CD4-positive, alpha-beta T cell treated with Interleukin-6 for 4 hours (primary cell): ENCODE data around the gene ARHGAP15.
A peak's percentile ranks its signal among the peaks of the same experiment; 100 is the strongest.

ENCODE experiments used
- DNase-seq: peaks from one replicate; pipeline ENCODE4 v3.0.0-alpha.2; 2020; ENCODE audit warnings: mixed read lengths

ARHGAP15 gene

GRCh38 chr2:143417428-143417827, 288.2 kb downstream of the ARHGAP15 start:
- DNase-seq: no peak

- no peak for DNase-seq
Observed at GRCh38 chr2:143420313-143420712, 291.1 kb downstream of the ARHGAP15 start.

GRCh38 chr2:143422681-143423080, 293.5 kb downstream of the ARHGAP15 start:
- peak; percentile 5 for DNase-seq

GRCh38 chr2:143425896-143426295, 296.7 kb downstream of the ARHGAP15 start:
- DNase-seq: no peak

- DNase-seq: no peak
Observed at GRCh38 chr2:143426296-143426695, 297.1 kb downstream of the ARHGAP15 start.

GRCh38 chr2:143428700-143429099, 299.5 kb downstream of the ARHGAP15 start:
- DNase-seq: peak; percentile 30

- DNase-seq: no peak
Observed at GRCh38 chr2:143429932-143430679, 300.9 kb downstream of the ARHGAP15 start.

GRCh38 chr2:143431316-143431715, 302.1 kb downstream of the ARHGAP15 start:
- no peak for DNase-seq

GRCh38 chr2:143433251-143433650, 304.0 kb downstream of the ARHGAP15 start:
- DNase-seq: no peak

- no peak for DNase-seq
Observed at GRCh38 chr2:143433840-143434239, 304.6 kb downstream of the ARHGAP15 start.

GRCh38 chr2:143434445-143434844, 305.2 kb downstream of the ARHGAP15 start:
- no peak for DNase-seq

GRCh38 chr2:143435131-143435530, 305.9 kb downstream of the ARHGAP15 start:
- no peak for DNase-seq

- DNase-seq: no peak
Observed at GRCh38 chr2:143436951-143437350, 307.7 kb downstream of the ARHGAP15 start.

GRCh38 chr2:143440411-143441012, 311.3 kb downstream of the ARHGAP15 start:
- no peak for DNase-seq

GRCh38 chr2:143442193-143442592, 313.0 kb downstream of the ARHGAP15 start:
- no peak for DNase-seq

GRCh38 chr2:143451642-143452281, 322.5 kb downstream of the ARHGAP15 start:
- no peak for DNase-seq

GRCh38 chr2:143452817-143453451, 323.7 kb downstream of the ARHGAP15 start:
- DNase-seq: peak; percentile 42

- DNase-seq: no peak
Observed at GRCh38 chr2:143453981-143454511, 324.8 kb downstream of the ARHGAP15 start.

- DNase-seq: no peak
Observed at GRCh38 chr2:143455317-143455716, 326.1 kb downstream of the ARHGAP15 start.

GRCh38 chr2:143458258-143459190, 329.3 kb downstream of the ARHGAP15 start:
- DNase-seq: no peak

GRCh38 chr2:143460382-143460781, 331.2 kb downstream of the ARHGAP15 start:
- DNase-seq: no peak

- DNase-seq: no peak
Observed at GRCh38 chr2:143463719-143464118, 334.5 kb downstream of the ARHGAP15 start.
